GM12874 (cell line): ENCODE data around the gene KCNMA1.

Experiments
- TF ChIP-seq, protein P1 (sequence below): IDR thresholded peaks from 2 replicates; pipeline ENCODE4 v1.5.1; 2011; ENCODE audit warnings: low read depth, mild to moderate bottlenecking, control low read depth, low read length, moderate library complexity; ENCODE audit not compliant: insufficient read depth

KCNMA1 gene

DNA sequence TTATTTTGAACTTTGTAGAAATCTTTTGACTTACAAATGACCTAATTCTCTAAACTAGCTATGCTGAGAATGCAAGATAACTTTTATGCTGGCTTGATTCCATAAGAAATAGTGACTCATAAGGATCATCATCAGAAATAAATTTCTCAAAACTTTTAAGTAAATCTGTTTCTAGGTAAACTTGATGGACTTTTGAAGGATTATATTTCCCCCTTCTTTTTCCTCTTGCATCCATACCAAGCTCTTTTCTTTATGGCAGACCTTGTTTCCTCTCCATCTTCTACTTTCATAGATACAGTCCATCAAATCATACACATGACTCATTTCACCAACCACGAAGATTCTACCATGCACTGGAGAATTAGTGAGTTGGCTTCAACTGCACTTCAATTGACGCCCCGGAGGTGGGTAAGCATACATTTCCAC lies 336.3 kb downstream of the KCNMA1 start:
- TF ChIP-seq, protein P1, sequence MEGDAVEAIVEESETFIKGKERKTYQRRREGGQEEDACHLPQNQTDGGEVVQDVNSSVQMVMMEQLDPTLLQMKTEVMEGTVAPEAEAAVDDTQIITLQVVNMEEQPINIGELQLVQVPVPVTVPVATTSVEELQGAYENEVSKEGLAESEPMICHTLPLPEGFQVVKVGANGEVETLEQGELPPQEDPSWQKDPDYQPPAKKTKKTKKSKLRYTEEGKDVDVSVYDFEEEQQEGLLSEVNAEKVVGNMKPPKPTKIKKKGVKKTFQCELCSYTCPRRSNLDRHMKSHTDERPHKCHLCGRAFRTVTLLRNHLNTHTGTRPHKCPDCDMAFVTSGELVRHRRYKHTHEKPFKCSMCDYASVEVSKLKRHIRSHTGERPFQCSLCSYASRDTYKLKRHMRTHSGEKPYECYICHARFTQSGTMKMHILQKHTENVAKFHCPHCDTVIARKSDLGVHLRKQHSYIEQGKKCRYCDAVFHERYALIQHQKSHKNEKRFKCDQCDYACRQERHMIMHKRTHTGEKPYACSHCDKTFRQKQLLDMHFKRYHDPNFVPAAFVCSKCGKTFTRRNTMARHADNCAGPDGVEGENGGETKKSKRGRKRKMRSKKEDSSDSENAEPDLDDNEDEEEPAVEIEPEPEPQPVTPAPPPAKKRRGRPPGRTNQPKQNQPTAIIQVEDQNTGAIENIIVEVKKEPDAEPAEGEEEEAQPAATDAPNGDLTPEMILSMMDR, result no peak

DNA sequence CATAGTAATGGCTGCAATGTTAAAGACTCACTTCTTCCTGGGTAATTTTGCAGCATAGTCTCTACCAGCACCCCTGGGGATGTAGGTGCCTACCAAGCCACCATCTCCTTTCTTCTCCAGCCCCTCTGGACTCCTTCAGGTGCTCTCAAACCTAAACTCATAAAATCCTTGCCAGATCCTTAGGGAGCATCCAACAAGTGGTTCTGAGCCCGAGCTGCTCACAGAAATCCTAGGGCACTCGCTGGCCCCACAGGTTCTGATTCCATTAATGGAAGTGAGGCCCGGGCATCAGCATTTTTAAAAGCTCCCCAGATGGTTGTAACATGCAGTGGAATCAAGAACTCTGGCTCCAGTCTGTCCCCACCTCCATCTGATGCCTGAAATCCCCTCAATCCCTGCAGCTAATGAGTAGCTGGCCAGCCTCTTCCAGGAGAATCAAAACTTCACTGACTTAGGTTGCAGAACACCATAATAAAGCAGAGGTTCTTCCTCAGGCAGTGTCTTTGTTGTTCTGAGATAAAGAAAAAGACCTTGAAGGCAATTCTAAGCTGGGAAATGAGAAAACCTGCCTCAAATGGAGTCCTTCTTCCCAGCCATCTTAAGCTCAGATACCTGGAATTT lies 336.8 kb downstream of the KCNMA1 start:
- TF ChIP-seq, protein P1, result no peak

DNA sequence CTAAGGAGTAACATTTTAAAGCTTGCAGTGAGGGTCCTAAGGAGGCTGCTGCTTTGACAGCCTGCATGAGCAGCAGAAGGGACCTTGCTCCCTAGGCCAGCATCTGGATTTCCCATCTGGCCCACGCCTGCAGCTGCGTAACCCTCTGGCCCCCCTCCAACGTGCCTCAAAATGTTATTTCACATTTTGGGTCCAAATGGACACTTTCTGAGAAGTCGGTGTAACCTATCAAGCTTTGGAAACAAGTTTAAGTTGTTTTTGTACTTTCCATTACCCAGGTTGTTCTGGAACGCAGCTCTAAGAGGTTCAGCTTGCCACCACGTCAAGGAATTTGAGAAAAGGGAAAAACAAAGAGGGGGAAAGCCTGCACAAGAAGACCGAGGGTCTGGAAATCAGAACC lies 338.3 kb downstream of the KCNMA1 start:
- TF ChIP-seq, protein P1, result no peak

GRCh38 chr10:77297393-77297739 lies 340.2 kb downstream of the KCNMA1 start:
- TF ChIP-seq, protein P1, result no peak

DNA sequence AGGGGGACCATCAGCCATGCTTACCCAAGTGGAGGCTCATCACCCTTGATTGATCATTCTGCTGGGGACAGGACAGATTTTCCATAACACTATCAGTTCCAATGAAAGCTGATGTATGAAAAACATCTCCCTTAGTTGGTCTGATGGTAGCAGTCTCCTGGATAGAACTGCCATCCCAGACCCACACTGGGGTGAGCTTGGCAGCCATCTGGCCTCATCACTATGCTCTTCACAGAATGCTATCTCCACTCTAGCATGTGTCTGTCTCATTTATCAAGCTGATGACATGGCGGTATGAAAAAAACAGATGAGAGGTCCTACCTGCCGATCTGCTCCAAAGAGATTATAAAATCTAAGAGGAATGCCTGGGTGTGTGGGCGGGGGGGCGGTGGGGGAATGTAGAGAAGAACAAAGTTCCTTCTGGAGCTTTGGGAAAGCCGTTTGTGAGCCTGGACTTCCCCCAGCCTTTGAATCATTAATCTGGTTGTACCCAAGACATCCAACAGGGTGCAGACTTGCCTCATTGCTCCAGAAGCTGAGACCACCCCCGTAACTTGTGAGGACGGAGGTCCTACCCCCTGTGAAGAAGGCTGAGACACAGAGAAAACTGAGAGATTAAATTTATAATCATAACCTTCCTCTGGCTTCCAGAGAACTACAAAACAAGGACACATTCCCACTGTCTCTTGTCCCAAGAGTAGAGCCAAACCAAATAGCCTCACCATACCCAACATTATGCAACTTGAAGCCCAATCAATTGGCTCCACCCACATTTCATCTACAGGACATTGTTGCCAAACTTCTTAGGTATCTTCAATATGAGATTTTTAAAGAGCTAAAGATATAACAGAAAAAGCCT lies 340.8 kb downstream of the KCNMA1 start:
- TF ChIP-seq, protein P1, result no peak

GRCh38 chr10:77293773-77294172 lies 343.8 kb downstream of the KCNMA1 start:
- TF ChIP-seq, protein P1, result no peak

DNA sequence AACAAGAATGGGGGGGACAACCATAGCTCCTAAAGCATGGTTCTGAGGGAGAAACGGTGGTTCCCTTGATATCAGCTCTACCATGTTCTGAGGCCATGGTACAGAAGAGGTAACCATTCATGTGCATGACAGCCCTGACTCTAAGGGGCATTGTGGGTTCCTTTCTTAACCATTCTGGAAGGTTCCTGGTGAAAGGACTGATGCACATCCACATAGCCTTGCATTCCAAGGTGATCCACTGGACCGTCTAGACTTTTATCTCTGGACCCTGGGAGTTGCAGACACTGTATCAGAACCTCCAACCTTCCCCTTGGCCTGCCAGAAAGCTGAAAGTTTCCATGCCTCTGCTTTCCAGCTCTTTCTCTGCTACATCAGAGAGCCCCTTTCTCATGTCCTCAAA lies 344.3 kb downstream of the KCNMA1 start:
- TF ChIP-seq, protein P1, result no peak
